Spleen (tissue), 11 donors: Measurements from ENCODE around the gene MTSS2. TPM values are rescaled to one million over a fixed set of nuclear protein-coding genes. Genes with fewer than 3 reads are reported as not detected.

Experiments used
- DNase-seq: peaks from one replicate; pipeline ENCODE4 v3.0.0-alpha.2; 2020
- H3K27ac ChIP-seq, 8 donors: fragments of 200-600 bp; sonication (generic) in 7 of 8; 1 replicate in 4 of 8; 2 replicates in 4 of 8; pipeline versions ENCODE4 v1.5.0 to v1.8.0; 2016 to 2021; ENCODE audit warnings: inconsistent platforms in 4 of 8, mild to moderate bottlenecking in 4 of 8, moderate library complexity in 1 of 8
- H3K27me3 ChIP-seq, 7 donors: fragments of 200-600 bp; sonication (generic) in 6 of 7; replicated peaks in 1 of 7; 1 replicate in 4 of 7; 2 replicates in 3 of 7; pipeline versions ENCODE4 v1.5.0 to v1.8.0; 2016 to 2021; ENCODE audit warnings: inconsistent platforms in 3 of 7, mild to moderate bottlenecking in 1 of 7
- H3K36me3 ChIP-seq, 6 donors: fragments of 200-600 bp; sonication (generic) in 5 of 6; 1 replicate in 4 of 6; 2 replicates in 2 of 6; pipeline versions ENCODE4 v1.5.0 to v1.8.0; 2016 to 2021; ENCODE audit warnings: inconsistent platforms in 2 of 6
- H3K4me1 ChIP-seq, 6 donors: fragments of 200-600 bp; sonication (generic) in 5 of 6; 1 replicate in 3 of 6; 2 replicates in 3 of 6; pipeline versions ENCODE4 v1.5.0 to v1.8.0; 2016 to 2021; ENCODE audit warnings: inconsistent platforms in 3 of 6
- H3K4me3 ChIP-seq, 8 donors: fragments of 200-600 bp; sonication (generic) in 7 of 8; 1 replicate in 4 of 8; 2 replicates in 4 of 8; pipeline versions ENCODE4 v1.5.0 to v1.8.0; 2016 to 2021; ENCODE audit warnings: inconsistent platforms in 4 of 8, mild to moderate bottlenecking in 4 of 8, moderate library complexity in 2 of 8
- H3K9me3 ChIP-seq, 8 donors: fragments of 200-600 bp; sonication (generic) in 7 of 8; 1 replicate in 4 of 8; 2 replicates in 4 of 8; pipeline versions ENCODE4 v1.5.0 to v1.8.0; 2016 to 2021; ENCODE audit warnings: inconsistent platforms in 4 of 8
- CTCF ChIP-seq, 11 experiments: fragments of 200-600 bp in 7 of 11; fragments of 450-650 bp in 4 of 11; sonication (generic) in 4 of 11; IDR thresholded peaks in 8 of 11; conservative IDR thresholded peaks in 3 of 11; 1 replicate in 7 of 11; 2 replicates in 4 of 11; pipeline versions ENCODE4 v1.4.0 to v1.8.0; 2016 to 2021; ENCODE audit warnings: antibody characterized with exemption in 11 of 11, inconsistent platforms in 4 of 11, mild to moderate bottlenecking in 1 of 11
- POLR2A ChIP-seq, 3 donors: fragments of 450-650 bp; IDR thresholded peaks; one replicate each; pipeline ENCODE4 v1.5.1; 2017; ENCODE audit warnings: antibody characterized with exemption in 3 of 3, mild to moderate bottlenecking in 1 of 3
- POLR2AphosphoS5 ChIP-seq, 3 donors: sonication (generic); formaldehyde crosslinking; IDR thresholded peaks; one replicate each; pipeline ENCODE4 v1.5.1; 2017; ENCODE audit warnings: antibody characterized with exemption in 3 of 3
- WGBS, 5 donors: extraction: QIAGEN DNeasy Blood & Tissue Kit in 3 of 5; methylation state at CpG; one replicate each; pipeline versions ENCODE4 v1.1.5 to v1.1.7; 2013 to 2018; 5-methylcytosine and 5-hydroxymethylcytosine counted together
- intact Hi-C: fragments of 100-400 bp; cut with DNase I; formaldehyde crosslinking; loops from one replicate; pipeline ENCODE4 v1.15.0; 2023; ENCODE audit warnings: low total_unique reads
- polyA plus RNA-seq, 3 donors: library from polyadenylated mRNA; stranded (reverse); fragments of 200-250 nt; gene quantifications; one replicate each; pipeline ENCODE4 v1.2.1, GENCODE V29; 2013
- total RNA-seq, 7 donors: library from RNA; depleted of rRNA in 3 of 7; stranded (reverse); fragments of >200 nt in 3 of 7; fragmentation: NEBNext Ultra II Directional in 4 of 7; extraction: Animal tissue kit (Norgen Biotek cat#: 25700) in 4 of 7; gene quantifications; one replicate each; pipeline versions ENCODE4 v1.1.0 to v1.2.1, GENCODE V29; 2016 to 2021
- donor health status: healthy with polysubstance abuse.
- donor health status: DM: no; HTN: no; CAD: no; lungs with moderate emphysema.
- donor health status: DM: no; HTN: no; CAD: no.
- donor health status: Bipolar disorder and iron deficiency.
- donor health status: healthy.
- donor health status: DM: no; HTN: no; CAD: no.
- donor health status: DM: yes; HTN: yes; CAD: no.

Gene MTSS2
- total and polyA plus RNA-seq, 10 donors, result 9.0 to 116 (median 94.1) TPM

GRCh38 chr16:70713342-70713741 lies 27.5 kb upstream of the MTSS2 start:
- TF ChIP-seq POLR2AphosphoS5 (IDR thresholded peaks at IDR 0.05) (no peak), POLR2A (IDR thresholded peaks at IDR 0.05) (no peak), CTCF (IDR thresholded peaks at IDR 0.05 in 8 of 11, conservative IDR thresholded peaks at IDR 0.05 in 3 of 11) (no peak)
- 70 to 83% (median 79%) methylated on average over 5 of the region's 5 CpGs for WGBS, 5 donors
- intact Hi-C loops, result no loop called here
- Histone ChIP-seq H3K4me3 (no peak overlapping the region), H3K27me3 (no peaks in the 10 kb centered on the region), H3K36me3 (peaks cover 0 to 78% (median 4%) of the 10 kb centered on the region in 6 donors), H3K27ac (no peak overlapping the region), H3K4me1 (peaks cover 19 to 92% (median 70%) of the 10 kb centered on the region in 6 donors), H3K9me3 (no peaks in the 10 kb centered on the region)
- DNase-seq, result no peak

GRCh38 chr16:70712942-70713341 lies 27.1 kb upstream of the MTSS2 start:
- TF ChIP-seq CTCF (IDR thresholded peaks at IDR 0.05 in 8 of 11, conservative IDR thresholded peaks at IDR 0.05 in 3 of 11), result no peak
- no peak for TF ChIP-seq POLR2A (IDR thresholded peaks at IDR 0.05)
- no peak for TF ChIP-seq POLR2AphosphoS5 (IDR thresholded peaks at IDR 0.05)
- Histone ChIP-seq H3K4me1 (peaks cover 21 to 96% (median 74%) of the 10 kb centered on the region in 6 donors), H3K4me3 (no peak overlapping the region), H3K27ac (no peak overlapping the region), H3K9me3 (no peaks in the 10 kb centered on the region), H3K36me3 (peaks cover 0 to 82% (median 4%) of the 10 kb centered on the region in 6 donors), H3K27me3 (no peaks in the 10 kb centered on the region)
- no peak for DNase-seq
- intact Hi-C loops, result no loop called here
- 88 to 92% (median 90%) methylated on average over 11 to 12 of the region's 12 CpGs for WGBS, 5 donors

GRCh38 chr16:70712359-70712758 lies 26.5 kb upstream of the MTSS2 start:
- H3K9me3 ChIP-seq, result no peaks in the 10 kb centered on the region

More at GRCh38 chr16:70712359-70712758, 26.5 kb upstream of the MTSS2 start:
- intact Hi-C loops, result no loop called here
- H3K4me1 ChIP-seq, result peaks cover 22 to 98% (median 78%) of the 10 kb centered on the region in 6 donors
- no peak for TF ChIP-seq CTCF (IDR thresholded peaks at IDR 0.05 in 8 of 11, conservative IDR thresholded peaks at IDR 0.05 in 3 of 11)
- no peak for TF ChIP-seq POLR2AphosphoS5 (IDR thresholded peaks at IDR 0.05)
- TF ChIP-seq POLR2A (IDR thresholded peaks at IDR 0.05), result no peak
- no peak overlapping the region for H3K4me3 ChIP-seq
- H3K27ac ChIP-seq, result peak overlapping the region in 5 of 8 donors; percentile 67 to 87 (median 78)
- H3K27me3 ChIP-seq, result no peaks in the 10 kb centered on the region
- H3K36me3 ChIP-seq, result peaks cover 0 to 84% (median 4%) of the 10 kb centered on the region in 6 donors
- 86 to 91% (median 91%) methylated on average over 11 of the region's 11 CpGs for WGBS, 5 donors
- DNase-seq, result no peak
